Gastrocnemius medialis (tissue), 4 donors: ENCODE results near the gene DDX49. TPM values are rescaled to one million over a fixed set of nuclear protein-coding genes. Genes with fewer than 3 reads are reported as not detected.
"Not testable (repeated sequence)": the region's sequence is repeated elsewhere in the genome, so short reads cannot be mapped to it uniquely, and the experiment has no call there.

Source experiments
- ATAC-seq, 2 donors: fragments of 150-250 bp; one replicate each; pipeline ENCODE4 v1.9.1; 2016
- DNase-seq, 2 donors: peaks; one replicate each; pipeline ENCODE4 v3.0.0-alpha.2; 2019
- H3K27ac ChIP-seq, 4 donors: fragments of 200-600 bp; sonication (generic); 1 replicate in 1 of 4; 2 replicates in 3 of 4; pipeline ENCODE4 v1.5.1; 2016 to 2018; ENCODE audit warnings: mild to moderate bottlenecking in 2 of 4, moderate library complexity in 1 of 4
- H3K27me3 ChIP-seq, 3 donors: fragments of 200-600 bp; sonication (generic) in 2 of 3; 1 replicate in 1 of 3; 2 replicates in 2 of 3; pipeline versions ENCODE4 v1.5.1 to v1.6.0; 2016 to 2019; ENCODE audit warnings: mild to moderate bottlenecking in 1 of 3, moderate library complexity in 1 of 3
- H3K36me3 ChIP-seq, 2 donors: fragments of 200-600 bp; sonication (generic) in 1 of 2; one replicate each; pipeline ENCODE4 v1.5.1; 2017 to 2018
- H3K4me1 ChIP-seq, 2 donors: fragments of 200-600 bp; sonication (generic) in 1 of 2; one replicate each; pipeline ENCODE4 v1.5.1; 2016 to 2017; ENCODE audit warnings: mild to moderate bottlenecking in 2 of 2
- H3K4me3 ChIP-seq, 4 donors: fragments of 200-600 bp; sonication (generic) in 3 of 4; 1 replicate in 1 of 4; 2 replicates in 3 of 4; pipeline ENCODE4 v1.5.1; 2016 to 2019; ENCODE audit warnings: mild to moderate bottlenecking in 2 of 4
- H3K9me3 ChIP-seq, 3 donors: fragments of 200-600 bp; sonication (generic) in 2 of 3; 1 replicate in 1 of 3; 2 replicates in 2 of 3; pipeline ENCODE4 v1.5.1; 2016 to 2019
- POLR2A ChIP-seq, 2 donors: fragments of 450-650 bp; IDR thresholded peaks; one replicate each; pipeline ENCODE4 v1.6.1; 2017; ENCODE audit warnings: antibody characterized with exemption in 2 of 2, mild to moderate bottlenecking in 2 of 2, moderate library complexity in 2 of 2
- in situ Hi-C, 4 donors: fragments of 200-750 bp; cut with MboI; loops; one replicate each; pipeline versions ENCODE4 v1.15.0 to v1.8.0; 2017; ENCODE audit warnings: low sequenced_read_pairs in 4 of 4
- intact Hi-C: fragments of 100-400 bp; cut with DNase I; formaldehyde crosslinking; loops from one replicate; pipeline ENCODE4 v1.15.1; 2023; ENCODE audit warnings: low total_unique reads
- total RNA-seq, 4 donors: library from RNA; depleted of rRNA; stranded (reverse); fragments of >200 nt; gene quantifications; one replicate each; pipeline versions ENCODE4 v1.1.0 to v1.2.3, GENCODE V29; 2016
- TF ChIP-seq, protein P1 (sequence below), 5 experiments: fragments of 450-650 bp in 3 of 5; fragments of 200-600 bp in 2 of 5; sonication (generic) in 2 of 5; IDR thresholded peaks in 4 of 5; conservative IDR thresholded peaks in 1 of 5; 1 replicate in 4 of 5; 2 replicates in 1 of 5; pipeline ENCODE4 v1.5.1; 2016 to 2019; ENCODE audit warnings: antibody characterized with exemption in 5 of 5, mild to moderate bottlenecking in 3 of 5, moderate library complexity in 3 of 5

The DDX49 gene
- total RNA-seq, 4 donors from 2014 or later = 40.6 to 60.1 (median 44.2) TPM

DNA sequence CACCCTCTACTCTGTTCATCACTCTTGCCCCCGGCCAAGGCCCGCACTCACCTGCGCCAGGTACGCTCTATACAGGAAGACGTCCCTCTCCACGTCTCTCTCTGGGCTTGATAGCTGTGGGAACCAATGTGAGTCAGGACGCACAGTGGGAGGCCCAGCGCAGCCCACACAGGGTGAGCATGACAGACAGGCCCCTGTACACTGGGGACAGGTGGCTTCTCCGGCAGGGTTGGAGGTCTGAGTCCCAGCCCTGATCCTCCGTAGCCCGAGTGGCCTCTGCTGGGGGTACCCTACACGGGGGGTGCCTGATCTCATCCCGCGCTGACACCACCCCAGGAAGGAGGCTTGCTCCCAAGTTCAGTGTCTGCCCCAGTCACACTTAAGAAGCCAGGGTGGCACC, 6.6 kb upstream of the DDX49 start:
- intact Hi-C loops (no loop called here), in situ Hi-C loops (no loop called here)
- Histone ChIP-seq H3K27me3 (no peaks in the 10 kb centered on the region), H3K4me3 (no peak overlapping the region), H3K4me1 (peaks cover 6 to 8% of the 10 kb centered on the region in 2 donors), H3K9me3 (no peaks in the 10 kb centered on the region), H3K36me3 (peaks cover 0 to 14% of the 10 kb centered on the region in 2 donors), H3K27ac (no peak overlapping the region)
- TF ChIP-seq, protein P1, sequence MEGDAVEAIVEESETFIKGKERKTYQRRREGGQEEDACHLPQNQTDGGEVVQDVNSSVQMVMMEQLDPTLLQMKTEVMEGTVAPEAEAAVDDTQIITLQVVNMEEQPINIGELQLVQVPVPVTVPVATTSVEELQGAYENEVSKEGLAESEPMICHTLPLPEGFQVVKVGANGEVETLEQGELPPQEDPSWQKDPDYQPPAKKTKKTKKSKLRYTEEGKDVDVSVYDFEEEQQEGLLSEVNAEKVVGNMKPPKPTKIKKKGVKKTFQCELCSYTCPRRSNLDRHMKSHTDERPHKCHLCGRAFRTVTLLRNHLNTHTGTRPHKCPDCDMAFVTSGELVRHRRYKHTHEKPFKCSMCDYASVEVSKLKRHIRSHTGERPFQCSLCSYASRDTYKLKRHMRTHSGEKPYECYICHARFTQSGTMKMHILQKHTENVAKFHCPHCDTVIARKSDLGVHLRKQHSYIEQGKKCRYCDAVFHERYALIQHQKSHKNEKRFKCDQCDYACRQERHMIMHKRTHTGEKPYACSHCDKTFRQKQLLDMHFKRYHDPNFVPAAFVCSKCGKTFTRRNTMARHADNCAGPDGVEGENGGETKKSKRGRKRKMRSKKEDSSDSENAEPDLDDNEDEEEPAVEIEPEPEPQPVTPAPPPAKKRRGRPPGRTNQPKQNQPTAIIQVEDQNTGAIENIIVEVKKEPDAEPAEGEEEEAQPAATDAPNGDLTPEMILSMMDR (IDR thresholded peaks at IDR 0.05 in 4 of 5, conservative IDR thresholded peaks at IDR 0.05 in 1 of 5) = no peak
- TF ChIP-seq POLR2A (IDR thresholded peaks at IDR 0.05) = no peak
- ATAC-seq = no peak
- DNase-seq = no peak

DNA sequence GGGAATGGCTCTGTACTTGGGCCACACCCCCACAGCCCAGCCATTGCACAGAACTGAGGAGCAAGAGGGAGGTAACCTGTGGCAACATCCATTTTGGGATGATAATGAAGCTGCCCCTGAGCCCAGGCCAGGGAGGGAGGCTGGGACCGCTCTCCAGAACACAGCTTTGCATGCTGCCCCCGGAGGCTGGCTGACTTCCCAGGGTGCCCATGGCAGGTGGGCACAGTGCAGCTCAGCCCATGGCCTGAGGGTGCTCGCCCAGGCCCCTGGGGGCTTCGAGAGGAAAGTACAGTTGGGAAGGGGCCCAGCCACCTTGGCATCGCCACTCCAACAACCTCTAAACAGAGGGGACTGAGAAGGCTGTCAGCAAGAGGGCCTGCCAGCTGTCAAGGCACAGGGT, 6.0 kb upstream of the DDX49 start:
- Histone ChIP-seq H3K4me1 (peaks cover 11 to 13% of the 10 kb centered on the region in 2 donors), H3K4me3 (no peak overlapping the region), H3K9me3 (no peaks in the 10 kb centered on the region), H3K36me3 (peaks cover 0 to 14% of the 10 kb centered on the region in 2 donors), H3K27me3 (no peaks in the 10 kb centered on the region), H3K27ac (no peak overlapping the region)
- intact Hi-C loops = no loop called here
- TF ChIP-seq, protein P1 (IDR thresholded peaks at IDR 0.05 in 4 of 5, conservative IDR thresholded peaks at IDR 0.05 in 1 of 5) = no peak
- TF ChIP-seq POLR2A (IDR thresholded peaks at IDR 0.05) = no peak
- DNase-seq (no peak), ATAC-seq (no peak)
- in situ Hi-C loops = no loop called here

DNA sequence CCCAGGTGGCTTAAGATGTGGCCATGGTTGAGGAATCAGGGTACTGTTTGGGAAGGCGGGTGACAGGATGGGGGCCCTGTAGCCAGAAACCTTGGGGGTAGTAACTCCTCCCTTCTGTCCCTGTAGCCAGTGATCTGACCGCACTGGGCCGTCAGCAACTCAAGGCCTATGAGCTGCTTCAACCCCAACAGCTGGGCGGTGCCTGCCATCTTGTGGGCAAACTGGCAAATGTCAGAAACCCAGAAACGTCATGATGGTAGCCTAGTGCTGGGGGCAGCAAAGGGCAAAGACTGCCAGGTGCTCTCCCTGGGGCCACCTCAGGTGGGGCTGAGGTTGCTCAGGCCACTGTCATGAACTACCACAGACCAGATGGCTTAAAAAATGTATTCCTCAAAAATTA, 3.9 kb upstream of the DDX49 start:
- no peak for ATAC-seq

DNA sequence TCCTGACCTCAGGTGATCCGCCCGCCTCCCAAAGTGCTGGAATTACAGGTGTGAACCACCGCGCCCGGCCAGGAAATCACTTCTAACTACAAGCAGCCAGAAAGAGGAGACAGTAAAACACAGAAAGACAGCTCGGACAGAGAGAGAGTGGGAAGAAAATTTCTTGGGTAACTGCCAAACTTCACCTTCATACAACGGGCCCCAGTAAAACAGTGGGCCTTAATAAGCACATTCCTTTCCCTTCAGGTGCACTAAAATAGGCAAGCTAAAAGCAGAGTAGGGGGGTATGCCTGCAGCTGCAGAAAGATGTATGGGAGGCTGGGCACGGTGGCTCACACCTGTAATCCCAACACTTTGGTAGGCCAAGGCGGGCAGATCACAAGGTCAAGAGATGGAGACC, 1.9 kb upstream of the DDX49 start:
- DNase-seq = not testable (repeated sequence)

More for the DNA sequence above, 3.9 kb upstream of the DDX49 start:
- Histone ChIP-seq H3K4me3 (no peak overlapping the region), H3K4me1 (peaks cover 20 to 21% of the 10 kb centered on the region in 2 donors), H3K36me3 (peaks cover 0 to 13% of the 10 kb centered on the region in 2 donors), H3K9me3 (no peaks in the 10 kb centered on the region), H3K27ac (no peak overlapping the region), H3K27me3 (no peaks in the 10 kb centered on the region)
- peak in 1 of 2 donors; percentile 47 for DNase-seq
- in situ Hi-C loops (no loop called here), intact Hi-C loops (no loop called here)
- TF ChIP-seq, protein P1 (IDR thresholded peaks at IDR 0.05 in 4 of 5, conservative IDR thresholded peaks at IDR 0.05 in 1 of 5) = peak in 2 of 5 experiments; percentile 30 to 39
- no peak for TF ChIP-seq POLR2A (IDR thresholded peaks at IDR 0.05)

DNA sequence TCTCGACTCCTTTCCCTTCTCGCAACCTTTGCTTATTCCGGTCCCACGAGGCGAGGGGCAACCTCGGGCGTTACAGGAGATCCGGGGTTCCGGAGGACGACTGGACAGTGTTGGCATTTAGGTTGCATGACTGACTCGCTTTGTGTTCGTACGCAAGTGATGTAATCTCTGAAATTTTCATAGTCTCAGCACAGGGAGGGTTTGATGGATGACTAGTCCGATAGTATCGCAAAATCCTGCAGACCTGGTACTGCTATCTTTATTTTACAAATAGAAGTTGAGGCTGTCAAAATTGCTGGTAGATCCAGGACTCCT, 342 bp downstream of the DDX49 start:
- intact Hi-C loops (loop anchor here (1.0 to 2.0 kb wide), 3 partner anchors 20 to 113 kb away; partner anchors contain the start of genes ARMC6 and SUGP2), in situ Hi-C loops (no loop called here)
- TF ChIP-seq, protein P1 (IDR thresholded peaks at IDR 0.05 in 4 of 5, conservative IDR thresholded peaks at IDR 0.05 in 1 of 5) = no peak
- no peak for TF ChIP-seq POLR2A (IDR thresholded peaks at IDR 0.05)
- ATAC-seq (no peak), DNase-seq (no peak)
- H3K27ac ChIP-seq = peak overlapping the region; percentile 77 to 83 (median 80)
- no peaks in the 10 kb centered on the region for H3K9me3 ChIP-seq
- no peaks in the 10 kb centered on the region for H3K27me3 ChIP-seq
- H3K4me3 ChIP-seq = peak overlapping the region; percentile 88 to 99 (median 97)
- peaks cover 23% of the 10 kb centered on the region in 2 donors for H3K4me1 ChIP-seq
- peaks cover 0 to 36% of the 10 kb centered on the region in 2 donors for H3K36me3 ChIP-seq

More for the DNA sequence above, 1.9 kb upstream of the DDX49 start:
- Histone ChIP-seq H3K4me3 (peak overlapping the region in 1 of 4 donors; percentile 85), H3K4me1 (peaks cover 23% of the 10 kb centered on the region in 2 donors), H3K36me3 (peaks cover 0 to 16% of the 10 kb centered on the region in 2 donors)
- H3K27ac ChIP-seq, in situ Hi-C loops, H3K9me3 ChIP-seq, intact Hi-C loops, H3K27me3 ChIP-seq, ATAC-seq: not testable (repeated sequence)
